Suprapubic skin (tissue), 3 donors: ENCODE measurements around the gene TBC1D32.

Source experiments
- POLR2A ChIP-seq, 2 donors: fragments of 450-650 bp; IDR thresholded peaks; one replicate each; pipeline ENCODE4 v1.6.1; 2017; ENCODE audit warnings: antibody characterized with exemption in 2 of 2, mild to moderate bottlenecking in 2 of 2, moderate library complexity in 2 of 2
- TF ChIP-seq, protein P1 (sequence below), 2 donors: fragments of 200-600 bp in 1 of 2; fragments of 450-650 bp in 1 of 2; sonication (generic) in 1 of 2; IDR thresholded peaks; one replicate each; pipeline ENCODE4 v1.5.1; 2016 to 2019; ENCODE audit warnings: antibody characterized with exemption in 2 of 2, mild to moderate bottlenecking in 1 of 2, moderate library complexity in 1 of 2

DNA sequence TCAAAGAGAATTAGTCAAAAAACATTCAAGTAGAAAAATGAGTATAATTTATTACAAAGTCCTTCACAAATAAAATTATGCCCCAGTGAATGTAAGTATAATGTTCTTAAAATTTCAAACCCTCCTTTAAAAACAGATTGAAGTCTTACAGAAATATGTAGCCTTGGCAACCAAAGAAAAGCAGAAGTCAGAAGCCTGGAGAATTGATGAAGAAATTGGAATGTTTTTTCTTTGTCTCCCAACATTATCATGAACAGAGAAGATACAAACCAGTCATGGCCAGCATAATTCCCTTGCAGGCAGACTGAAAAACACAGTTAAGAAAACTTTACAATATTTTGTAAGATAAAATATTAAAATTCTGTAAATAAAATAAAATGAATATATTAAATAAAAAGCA lies 221.9 kb downstream of the TBC1D32 start:
- TF ChIP-seq, protein P1, sequence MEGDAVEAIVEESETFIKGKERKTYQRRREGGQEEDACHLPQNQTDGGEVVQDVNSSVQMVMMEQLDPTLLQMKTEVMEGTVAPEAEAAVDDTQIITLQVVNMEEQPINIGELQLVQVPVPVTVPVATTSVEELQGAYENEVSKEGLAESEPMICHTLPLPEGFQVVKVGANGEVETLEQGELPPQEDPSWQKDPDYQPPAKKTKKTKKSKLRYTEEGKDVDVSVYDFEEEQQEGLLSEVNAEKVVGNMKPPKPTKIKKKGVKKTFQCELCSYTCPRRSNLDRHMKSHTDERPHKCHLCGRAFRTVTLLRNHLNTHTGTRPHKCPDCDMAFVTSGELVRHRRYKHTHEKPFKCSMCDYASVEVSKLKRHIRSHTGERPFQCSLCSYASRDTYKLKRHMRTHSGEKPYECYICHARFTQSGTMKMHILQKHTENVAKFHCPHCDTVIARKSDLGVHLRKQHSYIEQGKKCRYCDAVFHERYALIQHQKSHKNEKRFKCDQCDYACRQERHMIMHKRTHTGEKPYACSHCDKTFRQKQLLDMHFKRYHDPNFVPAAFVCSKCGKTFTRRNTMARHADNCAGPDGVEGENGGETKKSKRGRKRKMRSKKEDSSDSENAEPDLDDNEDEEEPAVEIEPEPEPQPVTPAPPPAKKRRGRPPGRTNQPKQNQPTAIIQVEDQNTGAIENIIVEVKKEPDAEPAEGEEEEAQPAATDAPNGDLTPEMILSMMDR (IDR thresholded peaks at IDR 0.05) = no peak
- TF ChIP-seq POLR2A (IDR thresholded peaks at IDR 0.05) = no peak
